ENCODE measurements around the gene BRINP3. TPM values are rescaled to one million over a fixed set of nuclear protein-coding genes. Genes with fewer than 3 reads are reported as not detected.

Gene BRINP3
- total RNA-seq, 6 donors from 2014 or later = 0.17 to 1.6 (median 1.1) TPM; not detected in 2

- H3K27me3 ChIP-seq = no peaks in the 10 kb centered on the region
- no peaks in the 10 kb centered on the region for H3K4me1 ChIP-seq
- no peak overlapping the region for H3K27ac ChIP-seq
- WGBS, 2 donors = 66 to 82% methylated on average over 3 of the region's 3 CpGs
- no peak for DNase-seq
- no peak overlapping the region for H3K4me3 ChIP-seq
- no peaks in the 10 kb centered on the region for H3K9me3 ChIP-seq
- no peak for ATAC-seq (ENCODE audit: low FRiP score in 2 of 2)
- TF ChIP-seq CTCF (IDR thresholded peaks at IDR 0.05) (no peak), POLR2A (IDR thresholded peaks at IDR 0.05) (no peak), POLR2AphosphoS5 (IDR thresholded peaks at IDR 0.05) (no peak), EP300 (IDR thresholded peaks at IDR 0.05) (no peak)
- no peaks in the 10 kb centered on the region for H3K36me3 ChIP-seq
These were observed 156.7 kb downstream of the BRINP3 start for GRCh38 chr1:190320952-190321351.

GRCh38 chr1:190312763-190313162 is 164.9 kb downstream of the BRINP3 start:
- ATAC-seq (ENCODE audit: low FRiP score in 2 of 2) (no peak), DNase-seq (no peak)
- WGBS, 2 donors = 83 to 85% methylated on average over 1 of the region's 1 CpG
- no peaks in the 10 kb centered on the region for H3K9me3 ChIP-seq
- H3K36me3 ChIP-seq = no peaks in the 10 kb centered on the region
- no peaks in the 10 kb centered on the region for H3K27me3 ChIP-seq
- no peak overlapping the region for H3K4me3 ChIP-seq
- TF ChIP-seq EP300 (IDR thresholded peaks at IDR 0.05) = no peak
- TF ChIP-seq POLR2AphosphoS5 (IDR thresholded peaks at IDR 0.05) = no peak
- no peak for TF ChIP-seq CTCF (IDR thresholded peaks at IDR 0.05)
- TF ChIP-seq POLR2A (IDR thresholded peaks at IDR 0.05) = no peak
- no peak overlapping the region for H3K27ac ChIP-seq
- H3K4me1 ChIP-seq = no peaks in the 10 kb centered on the region

- ATAC-seq (ENCODE audit: low FRiP score in 2 of 2) (no peak), DNase-seq (no peak)
- TF ChIP-seq EP300 (IDR thresholded peaks at IDR 0.05) (no peak), POLR2A (IDR thresholded peaks at IDR 0.05) (no peak), CTCF (IDR thresholded peaks at IDR 0.05) (no peak), POLR2AphosphoS5 (IDR thresholded peaks at IDR 0.05) (no peak)
- Histone ChIP-seq H3K4me1 (no peaks in the 10 kb centered on the region), H3K36me3 (no peaks in the 10 kb centered on the region), H3K27me3 (no peaks in the 10 kb centered on the region), H3K9me3 (no peaks in the 10 kb centered on the region), H3K4me3 (no peak overlapping the region), H3K27ac (no peak overlapping the region)
These were observed 174.2 kb downstream of the BRINP3 start for GRCh38 chr1:190303501-190303900.

GRCh38 chr1:190296453-190296852 is 181.2 kb downstream of the BRINP3 start:
- no peak for TF ChIP-seq POLR2AphosphoS5 (IDR thresholded peaks at IDR 0.05)
- no peak for TF ChIP-seq CTCF (IDR thresholded peaks at IDR 0.05)
- TF ChIP-seq POLR2A (IDR thresholded peaks at IDR 0.05) = no peak
- TF ChIP-seq EP300 (IDR thresholded peaks at IDR 0.05) = no peak
- 67 to 95% methylated on average over 2 of the region's 2 CpGs for WGBS, 2 donors
- no peak for ATAC-seq (ENCODE audit: low FRiP score in 2 of 2)
- no peak overlapping the region for H3K4me3 ChIP-seq
- H3K27me3 ChIP-seq = no peaks in the 10 kb centered on the region
- no peak for DNase-seq
- H3K36me3 ChIP-seq = no peaks in the 10 kb centered on the region
- no peak overlapping the region for H3K27ac ChIP-seq
- no peaks in the 10 kb centered on the region for H3K9me3 ChIP-seq
- H3K4me1 ChIP-seq = no peaks in the 10 kb centered on the region

- no peak for TF ChIP-seq POLR2A (IDR thresholded peaks at IDR 0.05)
- TF ChIP-seq EP300 (IDR thresholded peaks at IDR 0.05) = no peak
- TF ChIP-seq POLR2AphosphoS5 (IDR thresholded peaks at IDR 0.05) = no peak
- TF ChIP-seq CTCF (IDR thresholded peaks at IDR 0.05) = no peak
- Histone ChIP-seq H3K9me3 (no peaks in the 10 kb centered on the region), H3K36me3 (no peaks in the 10 kb centered on the region), H3K4me3 (no peak overlapping the region), H3K27me3 (no peaks in the 10 kb centered on the region), H3K27ac (no peak overlapping the region), H3K4me1 (no peaks in the 10 kb centered on the region)
- ATAC-seq (ENCODE audit: low FRiP score in 2 of 2) (no peak), DNase-seq (no peak)
- 75 to 89% methylated on average over 2 of the region's 2 CpGs for WGBS, 2 donors
These were observed 187.8 kb downstream of the BRINP3 start for GRCh38 chr1:190289897-190290296.

Data from upper lobe of left lung (tissue), 6 donors.